Measurements from ENCODE around the gene DPP7.
A peak's percentile ranks its signal among the peaks of the same experiment; 100 is the strongest.

DPP7 gene

GRCh38 chr9:137140151-137141012 is 25.8 kb upstream of the DPP7 start:
- Histone ChIP-seq H3K9me3 (ENCODE audit: control insufficient read depth, low read length) (no peaks in the 10 kb centered on the region), H2BK12ac (ENCODE audit: low read length in 2 of 2) (no peak overlapping the region), H3K18ac (ENCODE audit: low read depth in 1 of 2, low read length in 2 of 2) (no peak overlapping the region), H3K9ac (ENCODE audit: low read length) (no peak overlapping the region), H4K91ac (ENCODE audit: low read length) (no peak overlapping the region), H3K4me2 (ENCODE audit: low read length, poor library complexity, severe bottlenecking) (no peak overlapping the region), H3K23ac (ENCODE audit: low read length in 2 of 2) (no peak overlapping the region), H3K4ac (ENCODE audit: low read depth in 1 of 2, low read length in 2 of 2) (no peak overlapping the region), H3K4me1 (ENCODE audit: control insufficient read depth, insufficient read depth, low read depth, low read length) (peaks cover 6% of the 10 kb centered on the region), H3K4me3 (ENCODE audit: insufficient read depth in 1 of 2, low read depth in 1 of 2, low read length in 2 of 2) (no peak overlapping the region), H3K36me3 (ENCODE audit: control insufficient read depth in 1 of 2, insufficient read depth in 2 of 2, low read depth in 1 of 2, low read length in 2 of 2) (peaks cover 0 to 8% of the 10 kb centered on the region in 2 experiments), H2BK5ac (ENCODE audit: low read depth, low read length, poor library complexity, severe bottlenecking) (no peak overlapping the region), H4K8ac (ENCODE audit: low read length) (no peak overlapping the region), H3K14ac (ENCODE audit: low read length in 2 of 2) (no peak overlapping the region), H2AK5ac (ENCODE audit: low read length, severe bottlenecking) (no peak overlapping the region), H2BK15ac (ENCODE audit: low read depth, poor library complexity, severe bottlenecking) (no peak overlapping the region), H3K79me1 (replicated peaks; ENCODE audit: low read length, poor library complexity, severe bottlenecking) (no peaks in the 10 kb centered on the region), H2AFZ (ENCODE audit: low read depth, low read length) (no peak overlapping the region), H3K27ac (ENCODE audit: low read length, poor library complexity, severe bottlenecking) (no peak overlapping the region), H2BK120ac (ENCODE audit: low read depth, low read length) (no peak overlapping the region), H3K27me3 (ENCODE audit: control insufficient read depth in 1 of 2, insufficient read depth in 1 of 2, low read length in 2 of 2) (peaks cover 71 to 79% of the 10 kb centered on the region in 2 experiments)
- WGBS: 68% methylated on average over 23 of the region's 26 CpGs
- no peak for DNase-seq

GRCh38 chr9:137139468-137140150 is 25.1 kb upstream of the DPP7 start:
- WGBS: 51% methylated on average over 37 of the region's 37 CpGs
- no peak overlapping the region for H2BK12ac ChIP-seq (ENCODE audit: low read length in 2 of 2)
- no peak overlapping the region for H3K4me2 ChIP-seq (ENCODE audit: low read length, poor library complexity, severe bottlenecking)
- no peak overlapping the region for H3K4ac ChIP-seq (ENCODE audit: low read depth in 1 of 2, low read length in 2 of 2)
- peaks cover 71 to 79% of the 10 kb centered on the region in 2 experiments for H3K27me3 ChIP-seq (ENCODE audit: control insufficient read depth in 1 of 2, insufficient read depth in 1 of 2, low read length in 2 of 2)
- H4K91ac ChIP-seq (ENCODE audit: low read length): no peak overlapping the region
- no peak overlapping the region for H2BK15ac ChIP-seq (ENCODE audit: low read depth, poor library complexity, severe bottlenecking)
- peak overlapping the region in 1 of 2 experiments; percentile 28 for H3K4me3 ChIP-seq (ENCODE audit: insufficient read depth in 1 of 2, low read depth in 1 of 2, low read length in 2 of 2)
- DNase-seq: no peak
- no peak overlapping the region for H2BK5ac ChIP-seq (ENCODE audit: low read depth, low read length, poor library complexity, severe bottlenecking)
- no peak overlapping the region for H2AK5ac ChIP-seq (ENCODE audit: low read length, severe bottlenecking)
- no peak overlapping the region for H3K9ac ChIP-seq (ENCODE audit: low read length)
- no peaks in the 10 kb centered on the region for H3K9me3 ChIP-seq (ENCODE audit: control insufficient read depth, low read length)
- no peaks in the 10 kb centered on the region for H3K79me1 ChIP-seq (replicated peaks; ENCODE audit: low read length, poor library complexity, severe bottlenecking)
- H4K8ac ChIP-seq (ENCODE audit: low read length): no peak overlapping the region
- H3K27ac ChIP-seq (ENCODE audit: low read length, poor library complexity, severe bottlenecking): no peak overlapping the region
- no peak overlapping the region for H3K23ac ChIP-seq (ENCODE audit: low read length in 2 of 2)
- no peak overlapping the region for H3K18ac ChIP-seq (ENCODE audit: low read depth in 1 of 2, low read length in 2 of 2)
- no peak overlapping the region for H2AFZ ChIP-seq (ENCODE audit: low read depth, low read length)
- no peak overlapping the region for H3K14ac ChIP-seq (ENCODE audit: low read length in 2 of 2)
- H3K4me1 ChIP-seq (ENCODE audit: control insufficient read depth, insufficient read depth, low read depth, low read length): peaks cover 6% of the 10 kb centered on the region
- no peak overlapping the region for H2BK120ac ChIP-seq (ENCODE audit: low read depth, low read length)
- H3K36me3 ChIP-seq (ENCODE audit: control insufficient read depth in 1 of 2, insufficient read depth in 2 of 2, low read depth in 1 of 2, low read length in 2 of 2): peaks cover 0 to 8% of the 10 kb centered on the region in 2 experiments

- H2BK120ac ChIP-seq (ENCODE audit: low read depth, low read length): no peak within 1 kb of the TSS
- peaks cover 0 to 8% of the 10 kb centered on the region in 2 experiments for H3K36me3 ChIP-seq (ENCODE audit: control insufficient read depth in 1 of 2, insufficient read depth in 2 of 2, low read depth in 1 of 2, low read length in 2 of 2)
- no peaks in the 10 kb centered on the region for H3K79me1 ChIP-seq (replicated peaks; ENCODE audit: low read length, poor library complexity, severe bottlenecking)
- peak within 1 kb of the TSS in 1 of 2 experiments; percentile 28 for H3K4me3 ChIP-seq (ENCODE audit: insufficient read depth in 1 of 2, low read depth in 1 of 2, low read length in 2 of 2)
- no peak within 1 kb of the TSS for H2AK5ac ChIP-seq (ENCODE audit: low read length, severe bottlenecking)
- 28% methylated on average over 49 of the region's 104 CpGs for WGBS
- H2BK12ac ChIP-seq (ENCODE audit: low read length in 2 of 2): no peak within 1 kb of the TSS
- H3K18ac ChIP-seq (ENCODE audit: low read depth in 1 of 2, low read length in 2 of 2): no peak within 1 kb of the TSS
- H2AFZ ChIP-seq (ENCODE audit: low read depth, low read length): no peak within 1 kb of the TSS
- no peak within 1 kb of the TSS for H4K8ac ChIP-seq (ENCODE audit: low read length)
- no peak within 1 kb of the TSS for H4K91ac ChIP-seq (ENCODE audit: low read length)
- DNase-seq: peak; percentile 28
- no peak within 1 kb of the TSS for H3K14ac ChIP-seq (ENCODE audit: low read length in 2 of 2)
- H3K23ac ChIP-seq (ENCODE audit: low read length in 2 of 2): no peak within 1 kb of the TSS
- no peak within 1 kb of the TSS for H2BK5ac ChIP-seq (ENCODE audit: low read depth, low read length, poor library complexity, severe bottlenecking)
- H3K4me2 ChIP-seq (ENCODE audit: low read length, poor library complexity, severe bottlenecking): no peak within 1 kb of the TSS
- peaks cover 71 to 79% of the 10 kb centered on the region in 2 experiments for H3K27me3 ChIP-seq (ENCODE audit: control insufficient read depth in 1 of 2, insufficient read depth in 1 of 2, low read length in 2 of 2)
- H2BK15ac ChIP-seq (ENCODE audit: low read depth, poor library complexity, severe bottlenecking): no peak within 1 kb of the TSS
- H3K9me3 ChIP-seq (ENCODE audit: control insufficient read depth, low read length): no peaks in the 10 kb centered on the region
- peaks cover 6% of the 10 kb centered on the region for H3K4me1 ChIP-seq (ENCODE audit: control insufficient read depth, insufficient read depth, low read depth, low read length)
- H3K27ac ChIP-seq (ENCODE audit: low read length, poor library complexity, severe bottlenecking): no peak within 1 kb of the TSS
- H3K4ac ChIP-seq (ENCODE audit: low read depth in 1 of 2, low read length in 2 of 2): no peak within 1 kb of the TSS
- no peak within 1 kb of the TSS for H3K9ac ChIP-seq (ENCODE audit: low read length)
Observed at GRCh38 chr9:137138722-137139467, 24.4 kb upstream of the DPP7 start, which contains the start of gene GRIN1. TSS of gene GRIN1 (plus strand) at chr9:137139154. CDS start at chr9:137139487, 333 bp downstream.

Data from mesenchymal stem cell (in vitro differentiated cells and primary cell).